Iris pigment epithelial cell (primary cell): ENCODE measurements around the gene SLC35E1.

Experiments
- DNase-seq: peaks from one replicate; pipeline ENCODE4 v3.0.0-alpha.2; 2011; ENCODE audit warnings: low read depth

The SLC35E1 gene

DNA sequence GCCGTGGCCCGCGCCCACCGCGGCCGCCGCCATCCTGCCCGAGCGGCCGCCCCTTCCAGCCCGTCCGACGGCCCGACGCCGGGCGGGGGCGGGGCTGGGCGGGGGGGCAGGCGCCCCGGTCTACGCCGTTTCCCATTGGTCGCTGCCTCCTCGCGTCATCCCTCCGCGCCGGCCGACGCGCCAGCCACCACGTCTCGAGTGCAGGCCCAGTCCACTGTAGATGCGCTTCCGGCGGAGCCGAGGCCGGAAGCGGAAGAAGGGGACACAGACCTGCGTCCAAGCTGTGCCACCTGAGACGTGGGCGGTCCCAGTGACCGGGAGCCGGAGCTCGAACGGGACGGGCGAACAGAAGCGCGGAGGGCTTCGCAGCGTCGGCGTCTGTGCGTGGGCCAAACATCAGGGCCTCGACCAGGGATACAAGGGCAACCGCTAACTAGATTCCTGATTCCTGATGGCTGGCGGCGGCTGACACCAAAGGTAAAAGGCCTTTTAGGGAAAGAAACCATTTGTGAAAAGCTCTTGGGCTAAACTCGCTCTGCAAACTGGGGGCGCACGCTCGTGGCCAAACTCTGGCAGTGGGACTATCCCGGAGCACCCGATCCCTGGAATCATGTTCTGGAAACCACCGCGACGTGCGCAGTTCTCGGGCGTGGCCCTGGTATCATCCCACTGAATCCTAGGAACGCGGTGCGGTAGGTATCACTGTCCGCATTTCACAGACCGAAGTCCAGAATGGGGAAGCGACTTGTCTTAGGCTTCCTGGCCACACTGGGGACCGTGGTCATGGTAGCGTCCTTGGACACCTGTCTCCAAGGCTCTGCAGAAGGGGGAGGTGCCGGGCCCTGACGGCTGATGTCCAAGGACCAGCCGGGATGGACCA is at the start of gene SLC35E1:
SLC35E1 (minus strand) TSS at position 84 of the 880 bp plus-strand sequence; CDS start at position 33, 51 bp downstream.
- DNase-seq, result peak; percentile 94

DNA sequence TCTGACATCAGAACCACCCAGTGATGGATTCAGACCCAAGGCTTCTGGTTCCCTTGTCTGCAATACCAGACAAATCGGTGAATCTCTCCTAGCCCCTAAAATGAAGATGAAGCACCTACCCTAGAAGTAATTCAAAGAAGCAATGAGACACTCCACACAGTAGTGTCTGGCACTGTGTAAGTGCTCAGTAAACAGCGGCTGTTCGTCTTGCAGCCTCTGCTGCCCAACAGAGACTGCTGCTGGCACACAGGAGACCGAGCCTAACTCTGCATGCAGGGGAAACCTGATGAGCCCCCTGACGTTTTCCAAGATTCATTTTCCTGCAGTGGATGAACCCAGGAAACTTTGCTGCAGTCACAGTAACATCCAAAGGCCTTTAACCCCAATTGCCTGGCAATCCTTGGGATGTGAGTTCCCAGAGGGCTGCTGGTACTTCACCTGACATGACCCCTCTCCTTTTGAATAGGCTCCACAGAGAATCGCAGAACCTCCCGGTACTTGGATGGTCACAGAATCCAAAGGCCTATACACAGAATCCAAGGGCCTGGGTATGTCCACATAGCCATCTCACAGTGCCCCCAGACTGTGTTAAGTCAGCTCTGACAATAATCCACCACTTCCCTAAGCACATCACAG is 49.1 kb upstream of the SLC35E1 start:
- DNase-seq, result no peak

- DNase-seq, result no peak
Measured at GRCh38 chr19:16620584-16620983, 48.4 kb upstream of the SLC35E1 start.

DNA sequence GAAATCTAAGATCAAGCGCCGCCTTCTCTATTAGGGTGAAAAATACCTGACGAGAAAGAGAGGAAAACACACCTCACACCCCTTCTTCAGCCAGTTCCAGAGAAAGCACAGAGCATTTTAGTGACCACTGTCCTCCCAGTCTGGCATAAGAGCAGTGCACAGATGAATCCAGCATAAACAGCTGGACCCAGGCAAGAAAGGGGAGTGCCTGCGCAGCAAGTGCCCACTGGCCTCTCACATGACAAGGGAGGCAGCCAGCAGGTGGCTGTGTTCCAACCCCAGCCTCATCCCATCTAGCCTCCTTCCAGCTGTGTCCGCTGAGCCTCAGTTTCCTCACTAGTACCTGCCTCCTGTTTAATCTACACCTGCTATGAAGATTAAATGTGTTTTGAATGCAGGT is 47.8 kb upstream of the SLC35E1 start:
- DNase-seq, result no peak

DNA sequence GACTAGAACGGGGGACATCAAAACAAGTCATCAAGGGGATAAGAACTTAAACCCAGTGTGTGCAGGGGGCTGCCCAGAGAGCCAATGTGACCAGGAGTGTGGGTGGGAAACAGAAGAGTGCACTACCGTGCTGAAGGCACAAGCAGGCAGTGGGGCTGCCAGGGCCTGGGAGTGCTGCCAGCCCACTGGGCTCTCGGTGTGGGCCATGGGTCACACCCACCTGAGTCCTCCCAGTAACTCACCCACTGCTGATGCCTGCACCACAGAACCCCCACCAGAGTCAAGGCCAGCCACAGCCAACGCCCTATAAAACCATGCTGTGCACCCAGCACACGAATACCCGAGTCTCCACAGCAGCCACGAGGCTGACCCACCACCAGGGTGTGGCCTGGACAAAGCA is 47.2 kb upstream of the SLC35E1 start:
- DNase-seq, result peak; percentile 6

DNA sequence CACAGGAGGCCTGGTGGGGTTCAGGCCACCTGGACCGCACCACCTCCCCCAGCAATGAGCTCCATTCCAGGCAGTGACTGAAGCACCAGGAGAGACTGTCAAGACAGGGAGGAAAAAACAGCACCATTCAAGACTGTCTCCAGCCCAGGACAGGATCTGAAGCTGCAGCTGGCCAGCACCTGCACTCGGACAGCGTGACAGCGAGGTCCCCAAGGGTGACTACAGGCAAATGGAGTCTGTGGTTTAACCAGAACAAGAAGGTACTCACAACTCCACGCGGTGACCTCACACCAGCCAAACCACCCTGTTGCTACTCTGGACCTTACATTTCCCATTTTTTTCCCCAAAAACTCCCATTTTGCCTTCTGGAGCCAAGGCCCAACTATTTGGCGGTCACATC is 46.0 kb upstream of the SLC35E1 start:
- no peak for DNase-seq

- DNase-seq, result peak; percentile 28
Measured at GRCh38 chr19:16615808-16616207, 43.6 kb upstream of the SLC35E1 start.

DNA sequence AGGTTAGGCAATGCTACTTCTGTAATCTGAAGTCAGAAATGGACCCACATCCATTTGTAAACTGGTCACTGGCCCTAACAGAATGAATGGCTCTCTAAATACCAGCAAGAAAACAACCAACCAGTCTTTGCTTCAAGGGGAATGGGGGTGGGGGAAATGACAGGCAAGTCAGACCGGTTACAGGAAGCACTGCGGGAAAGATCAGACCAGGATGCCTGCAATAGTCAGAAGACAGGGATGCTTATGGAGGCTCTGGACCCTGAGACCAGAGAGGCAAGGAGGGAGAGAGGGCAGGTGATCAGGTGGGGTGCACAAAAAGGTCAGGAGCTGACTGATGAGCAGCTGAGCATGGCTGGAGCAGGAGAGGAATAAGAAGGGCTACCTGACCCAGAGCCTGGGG is 42.7 kb upstream of the SLC35E1 start:
- DNase-seq, result peak; percentile 28

DNA sequence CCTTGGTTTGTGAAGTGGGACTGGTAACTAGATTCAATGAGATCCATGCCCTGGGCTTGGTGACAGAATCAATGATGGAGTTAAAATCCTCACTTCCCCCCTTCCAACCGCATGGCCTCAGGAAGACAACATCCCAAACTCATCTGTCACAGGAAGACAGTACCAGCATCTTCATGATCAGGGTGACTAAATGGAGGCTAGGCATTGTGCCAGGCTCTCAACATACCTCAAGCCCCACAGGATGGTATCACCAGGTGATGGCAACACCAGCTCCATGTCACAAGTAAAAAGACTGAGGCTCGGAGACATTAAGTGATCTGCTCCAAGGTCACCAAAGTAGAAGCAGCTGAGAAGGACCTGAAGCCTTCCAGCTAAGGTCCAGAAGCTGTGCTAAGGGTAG is 41.6 kb upstream of the SLC35E1 start:
- DNase-seq, result no peak

- DNase-seq, result no peak
Measured at GRCh38 chr19:16612636-16613035, 40.4 kb upstream of the SLC35E1 start.

- no peak for DNase-seq
Measured at GRCh38 chr19:16611121-16611520, 38.9 kb upstream of the SLC35E1 start.

GRCh38 chr19:16609511-16610200 is 37.4 kb upstream of the SLC35E1 start:
- DNase-seq, result no peak

- DNase-seq, result peak; percentile 94
Measured at GRCh38 chr19:16608290-16608739, 36.1 kb upstream of the SLC35E1 start.

DNA sequence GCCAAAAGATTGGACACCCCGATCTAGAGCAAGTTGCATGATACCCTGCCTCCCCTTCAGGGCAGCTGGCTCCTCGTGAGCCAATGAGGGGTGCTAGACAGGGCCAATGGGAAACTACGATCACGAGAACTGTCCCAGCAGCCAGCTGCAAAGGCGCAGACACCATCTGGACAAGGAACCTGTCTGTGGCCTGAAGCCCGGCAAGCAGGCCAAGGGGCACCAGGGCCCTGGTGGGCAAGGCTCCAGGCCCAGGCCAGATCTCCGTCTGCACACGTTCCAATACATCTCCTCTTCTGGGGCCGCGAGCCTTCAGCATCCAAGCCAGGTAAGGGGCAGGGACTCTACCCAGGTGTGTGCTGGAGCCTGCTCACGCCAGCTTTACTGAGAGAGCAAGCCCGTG is 35.6 kb upstream of the SLC35E1 start:
- no peak for DNase-seq

DNA sequence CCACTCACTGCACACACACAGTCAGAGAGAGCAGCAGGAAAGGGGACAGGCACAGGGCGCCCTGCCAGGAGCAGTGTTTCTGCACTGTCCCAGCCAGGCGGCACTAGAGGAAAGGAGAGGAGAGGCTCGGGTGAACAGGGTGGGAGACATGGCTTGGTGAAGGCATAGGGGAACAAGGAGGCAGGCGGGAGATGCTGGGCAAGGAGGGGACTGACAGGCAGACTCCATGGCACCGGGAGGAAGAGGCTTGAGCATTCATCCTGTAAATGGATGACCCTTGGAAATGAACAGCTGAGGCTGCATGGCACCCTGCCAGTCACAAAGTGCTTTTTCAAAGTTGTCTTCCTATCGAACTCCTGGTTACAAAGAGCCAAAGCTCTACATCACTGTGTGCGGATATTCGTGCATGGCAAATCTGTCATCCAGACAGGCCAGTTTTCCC is 33.4 kb upstream of the SLC35E1 start:
- DNase-seq, result no peak

DNA sequence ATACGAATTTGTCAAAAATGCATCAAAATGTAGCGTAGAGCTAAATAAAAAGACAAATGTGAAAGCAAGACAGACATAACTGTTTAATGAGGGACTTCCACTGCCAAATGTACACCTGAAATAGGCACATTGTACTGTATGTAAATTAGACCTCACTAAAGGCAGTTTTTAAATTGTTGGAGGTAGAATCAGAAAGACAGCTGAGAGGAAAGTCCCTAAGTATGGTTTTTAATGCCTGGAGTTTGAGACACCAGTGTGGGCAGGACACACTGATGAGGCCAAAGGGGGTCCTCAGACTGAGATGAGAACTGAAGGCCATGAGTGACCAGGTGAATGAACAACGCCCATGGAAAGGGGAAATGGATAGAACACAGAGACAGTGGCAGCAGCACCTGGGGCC is 32.9 kb upstream of the SLC35E1 start:
- DNase-seq, result no peak

GRCh38 chr19:16604615-16605014 is 32.4 kb upstream of the SLC35E1 start:
- no peak for DNase-seq

DNA sequence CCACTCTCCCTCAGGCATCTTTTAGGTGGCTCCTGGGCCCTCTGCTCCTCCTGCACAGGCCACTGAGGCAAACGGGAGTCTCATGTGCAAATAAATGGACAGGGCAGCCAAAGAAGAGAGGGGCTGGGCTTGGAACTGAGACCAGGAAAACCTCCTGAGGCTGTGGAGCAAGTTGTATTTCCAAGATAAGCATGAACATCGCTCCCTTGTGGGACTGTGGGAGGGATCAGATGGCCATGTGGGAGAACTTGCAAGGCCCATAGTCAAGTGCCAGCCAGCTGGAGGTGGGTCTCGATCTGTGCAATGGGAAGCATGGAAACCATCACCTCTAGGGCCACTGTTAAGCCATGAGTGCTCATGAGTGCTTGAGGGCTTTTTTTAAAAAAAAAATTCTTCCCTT is 30.9 kb upstream of the SLC35E1 start:
- no peak for DNase-seq

- no peak for DNase-seq
Measured at GRCh38 chr19:16601378-16602052, 29.3 kb upstream of the SLC35E1 start.

GRCh38 chr19:16600824-16601223 is 28.6 kb upstream of the SLC35E1 start:
- DNase-seq, result no peak

GRCh38 chr19:16599655-16600346 is 27.6 kb upstream of the SLC35E1 start:
- DNase-seq, result no peak

DNA sequence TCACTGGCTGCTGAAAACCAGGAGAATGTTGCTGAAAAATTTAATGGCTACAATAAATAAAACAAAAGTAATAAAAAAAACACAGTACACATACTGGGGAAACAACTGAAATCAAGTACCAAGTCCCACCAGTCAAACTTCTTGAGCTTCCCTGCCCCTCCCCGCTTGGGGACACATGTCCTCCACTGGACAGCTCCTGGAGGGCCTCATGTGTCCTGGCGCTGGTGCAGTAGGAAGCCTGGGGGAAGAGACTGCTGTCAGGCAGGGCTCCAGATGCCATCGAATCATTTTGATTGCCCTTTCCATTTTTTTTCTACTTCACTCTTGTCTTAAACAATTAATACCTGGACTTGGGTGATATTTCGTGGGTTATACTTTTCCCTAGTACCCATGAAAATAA is 26.6 kb upstream of the SLC35E1 start:
- no peak for DNase-seq
